A549 (cell line): ENCODE data around the gene TXNL4A.

Experiments used
- CTCF ChIP-seq: fragments of >200 bp; sonication (Bioruptor Twin); formaldehyde crosslinking; IDR thresholded peaks from 3 replicates; pipeline ENCODE4 v1.5.1; 2016
- EP300 ChIP-seq, 2 experiments: fragments of >200 bp; sonication (Bioruptor Twin); formaldehyde crosslinking; IDR thresholded peaks; 2 replicates in 1 of 2; 3 replicates in 1 of 2; pipeline ENCODE4 v1.6.1; 2016 to 2017
- JUNB ChIP-seq: fragments of >200 bp; sonication (Bioruptor Twin); formaldehyde crosslinking; IDR thresholded peaks from 2 replicates; pipeline ENCODE4 v1.6.1; 2016
- KDM1A ChIP-seq: fragments of 200-600 bp; sonication (generic); IDR thresholded peaks from 2 replicates; pipeline ENCODE4 v1.6.1; 2016; ENCODE audit warnings: low read depth, mild to moderate bottlenecking

- TF ChIP-seq KDM1A (no peak), JUNB (no peak), CTCF (no peak), EP300 (IDR thresholded peaks at IDR 0.05) (no peak)
Observed at GRCh38 chr18:79988451-79989194, at the start of gene TXNL4A.
